GM19099 (cell line): ENCODE data around the gene USF2.

Source experiments
- POLR2A ChIP-seq: IDR thresholded peaks from 3 replicates; pipeline ENCODE4 v1.6.1; 2011; ENCODE audit warnings: low read depth; ENCODE audit not compliant: insufficient read length; ENCODE audit errors: extremely low read depth

USF2 gene

GRCh38 chr19:35288906-35289305, 20.1 kb downstream of the USF2 start:
- no peak for TF ChIP-seq POLR2A

- TF ChIP-seq POLR2A = no peak
Observed at GRCh38 chr19:35290381-35291127, 21.8 kb downstream of the USF2 start.

DNA sequence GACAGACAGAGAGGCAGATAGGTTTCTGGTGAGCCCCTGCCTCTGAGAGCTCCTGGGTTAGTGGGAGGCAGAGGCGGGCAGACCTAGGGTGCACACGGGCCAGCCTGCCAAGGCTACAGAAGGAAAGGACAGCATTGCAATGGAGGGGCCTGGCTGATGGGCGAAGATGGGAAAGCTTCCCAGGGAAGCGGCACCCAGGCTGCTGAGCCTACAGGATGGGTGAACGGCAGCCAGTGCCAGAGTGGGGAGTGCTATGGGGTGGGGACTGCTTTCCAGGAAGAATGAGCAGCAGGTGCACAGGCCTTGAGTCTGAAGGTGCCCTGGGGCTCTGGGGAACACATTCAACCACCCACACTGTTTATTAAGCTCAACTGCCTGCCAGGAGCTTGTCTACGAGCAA, 22.5 kb downstream of the USF2 start:
- no peak for TF ChIP-seq POLR2A

DNA sequence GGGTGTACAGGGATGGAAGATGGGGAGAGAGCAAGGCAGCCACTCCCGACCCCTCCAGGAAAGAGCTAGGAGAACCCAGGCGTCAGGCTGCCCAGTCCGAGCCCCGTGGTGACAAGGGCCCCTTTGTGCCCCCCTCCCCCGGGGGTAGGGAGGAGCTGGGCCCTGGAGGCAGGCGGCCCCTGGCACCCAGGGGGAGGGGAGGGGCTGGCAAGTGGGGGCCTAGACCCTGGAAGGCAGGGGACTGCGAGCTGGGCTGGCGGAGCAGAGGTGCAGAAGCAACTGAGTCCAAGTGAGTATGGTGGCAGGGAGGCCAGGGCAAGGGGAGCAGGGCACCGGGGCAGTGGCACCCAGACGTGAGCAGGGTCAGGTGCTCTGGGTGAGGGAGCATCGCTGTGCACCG, 23.2 kb downstream of the USF2 start, which contains the start of gene MAG:
TSS of gene MAG (plus strand) at position 246 of the 400 bp plus-strand sequence. CDS start 3,248 bp downstream, outside the sequence.
- TF ChIP-seq POLR2A = no peak

DNA sequence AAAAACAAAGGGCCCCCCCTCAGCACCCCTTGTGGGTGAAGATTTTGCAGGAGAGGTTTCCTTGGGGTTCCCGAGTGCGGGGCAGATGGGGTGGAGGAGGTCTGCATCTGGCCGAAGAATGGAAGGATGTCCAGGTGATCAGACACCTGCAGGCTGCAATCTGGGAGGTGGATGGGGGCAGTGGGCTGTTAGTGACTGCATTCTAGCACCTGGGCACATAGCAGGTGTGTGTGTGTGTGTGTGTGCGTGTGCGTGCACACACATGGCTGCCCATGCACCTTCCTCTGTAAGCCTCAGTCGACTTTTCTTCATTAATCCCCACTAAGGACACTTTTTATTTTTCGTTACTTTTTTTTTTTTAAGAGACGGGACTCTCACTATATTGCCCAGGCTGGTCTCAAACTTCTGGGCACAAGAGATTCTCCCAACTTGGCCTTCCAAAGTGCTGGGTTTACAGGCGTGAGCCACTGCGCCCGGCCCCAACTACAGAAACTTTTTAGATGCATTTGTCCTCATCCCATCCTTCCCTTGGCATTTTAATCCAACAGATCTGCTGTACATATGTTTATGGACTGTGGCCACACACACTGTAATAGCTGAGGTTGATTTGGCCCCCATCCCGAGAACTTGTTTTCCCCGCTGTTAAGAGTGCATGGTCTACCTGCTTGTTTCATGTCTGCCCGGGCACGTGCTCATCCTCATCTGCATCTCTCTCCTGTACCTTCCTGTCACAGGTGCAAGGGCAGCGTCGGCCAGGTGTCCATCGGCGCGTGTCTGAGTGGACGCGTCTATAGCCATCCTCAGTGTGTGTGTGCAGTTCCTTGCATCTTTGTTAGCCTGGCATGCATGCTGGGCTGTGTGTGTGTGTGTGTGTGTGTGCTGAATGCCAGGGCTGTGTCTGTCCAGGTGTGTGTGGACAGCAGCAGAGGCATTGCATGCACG, 23.9 kb downstream of the USF2 start:
- no peak for TF ChIP-seq POLR2A

DNA sequence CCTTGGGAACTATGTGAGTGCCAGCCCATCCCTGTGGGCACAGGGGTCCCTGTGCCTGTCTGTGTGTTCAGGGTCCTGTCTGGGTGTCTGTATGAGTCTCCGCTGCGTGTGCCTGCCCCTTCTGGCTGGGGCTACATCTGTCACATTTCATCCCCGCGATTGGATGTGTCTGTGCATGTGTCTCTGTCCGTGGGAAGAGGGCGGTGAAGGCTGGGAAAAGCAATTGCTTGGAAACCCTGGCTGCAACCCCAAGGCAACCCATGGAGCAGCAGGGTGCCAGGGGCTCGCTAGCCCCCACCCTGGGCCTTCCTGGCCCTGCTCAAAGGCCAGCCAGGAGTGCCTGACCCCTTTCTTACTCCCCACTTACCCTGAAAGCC, 24.6 kb downstream of the USF2 start:
- TF ChIP-seq POLR2A = no peak

DNA sequence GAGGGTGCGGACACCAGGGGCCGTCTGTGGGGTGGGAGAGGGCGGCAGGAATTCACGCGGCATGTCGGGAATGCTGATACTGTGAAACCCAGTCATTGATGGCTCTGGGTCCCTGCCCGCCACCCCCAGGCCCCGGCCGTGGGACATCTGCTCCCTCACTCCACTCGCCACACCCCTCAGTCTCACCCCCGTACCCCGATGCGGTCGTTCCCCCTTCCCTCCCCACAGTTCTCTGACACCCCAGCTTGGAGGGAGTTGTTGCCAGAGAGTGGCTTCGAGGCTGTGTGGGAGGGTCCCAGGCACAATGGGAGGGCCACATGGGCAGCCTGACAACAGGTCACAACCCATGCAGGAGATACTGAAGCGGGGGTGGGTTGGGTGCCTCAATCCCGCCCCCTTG, 25.0 kb downstream of the USF2 start:
- no peak for TF ChIP-seq POLR2A

DNA sequence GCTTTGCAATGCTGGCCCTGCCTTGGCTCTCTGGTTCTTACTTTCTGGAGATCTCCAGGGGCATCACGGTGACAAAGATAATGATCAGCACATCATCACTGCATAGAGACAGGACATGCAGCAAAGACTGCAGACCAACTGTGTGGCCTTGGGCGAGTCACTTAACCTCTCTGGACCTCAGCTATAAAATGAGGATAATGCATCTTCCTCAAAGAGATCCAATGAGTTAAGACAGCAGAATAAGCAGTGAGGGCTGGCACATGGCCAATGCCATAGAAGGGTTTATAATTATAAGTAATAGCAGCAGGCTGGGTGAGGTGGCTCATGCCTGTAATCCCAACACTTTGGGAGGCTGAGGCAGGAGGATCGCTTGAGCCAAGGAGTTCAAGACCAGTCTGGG, 25.6 kb downstream of the USF2 start:
- TF ChIP-seq POLR2A = no peak

DNA sequence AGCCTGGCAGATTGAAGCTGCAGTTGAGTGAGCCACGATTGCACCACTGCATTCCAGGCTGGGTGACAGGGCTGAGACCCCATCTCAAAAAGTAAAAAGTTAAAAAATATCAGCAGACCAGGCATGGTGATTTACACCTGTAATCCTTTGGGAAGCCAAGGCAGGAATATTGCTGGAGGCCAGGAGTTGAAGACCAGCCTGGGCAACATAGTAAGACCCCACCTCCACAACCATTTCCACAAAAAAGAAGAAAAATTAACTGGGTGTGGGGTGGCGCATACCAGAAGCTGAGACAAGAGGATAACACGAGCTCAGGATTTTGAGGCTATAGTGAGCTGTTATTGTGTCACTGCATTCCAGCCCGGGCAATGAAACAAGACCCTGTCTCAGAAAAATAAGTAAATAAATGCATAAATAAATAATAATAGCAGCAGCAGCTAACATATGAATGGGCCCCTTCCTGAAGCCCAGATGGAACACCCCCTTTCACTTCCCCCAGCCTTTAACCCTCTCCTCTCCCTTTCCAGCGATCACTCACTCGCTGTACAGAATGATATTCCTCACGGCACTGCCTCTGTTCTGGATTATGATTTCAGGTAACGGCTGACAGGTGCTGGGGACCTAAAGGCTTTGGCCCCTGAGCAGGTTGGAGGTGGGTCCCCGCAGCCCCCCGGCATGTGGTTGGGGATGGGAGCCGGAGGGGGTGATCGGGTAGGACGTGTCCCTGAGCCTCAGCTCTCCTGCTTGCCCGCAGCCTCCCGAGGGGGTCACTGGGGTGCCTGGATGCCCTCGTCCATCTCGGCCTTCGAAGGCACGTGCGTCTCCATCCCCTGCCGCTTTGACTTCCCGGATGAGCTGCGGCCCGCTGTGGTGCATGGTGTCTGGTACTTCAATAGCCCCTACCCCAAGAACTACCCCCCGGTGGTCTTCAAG, 26.4 kb downstream of the USF2 start:
- no peak for TF ChIP-seq POLR2A

GRCh38 chr19:35295792-35296462, 27.2 kb downstream of the USF2 start:
- no peak for TF ChIP-seq POLR2A

- TF ChIP-seq POLR2A = no peak
Observed at GRCh38 chr19:35296644-35297514, 28.1 kb downstream of the USF2 start.

GRCh38 chr19:35297515-35297848, 28.7 kb downstream of the USF2 start:
- TF ChIP-seq POLR2A = no peak

DNA sequence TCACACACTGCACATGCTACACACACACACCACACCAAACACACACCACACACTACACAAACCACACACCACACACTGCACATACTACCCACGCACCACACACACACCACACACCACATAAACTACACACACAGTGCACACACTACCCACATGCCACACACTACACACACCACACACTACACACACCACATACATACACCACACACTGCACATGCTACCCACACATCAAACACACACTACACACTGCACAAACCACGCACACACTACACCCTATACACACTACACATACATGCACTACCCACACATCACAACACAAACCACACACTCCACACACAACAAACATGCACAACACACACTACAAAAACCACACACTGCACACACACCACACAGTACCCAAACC, 29.2 kb downstream of the USF2 start:
- TF ChIP-seq POLR2A = no peak
